Dermis microvascular lymphatic vessel endothelial cell (primary cell): ENCODE measurements around the gene ZNF524. TPM values are rescaled to one million over a fixed set of nuclear protein-coding genes. Genes with fewer than 3 reads are reported as not detected.
A peak's percentile ranks its signal among the peaks of the same experiment; 100 is the strongest.

Experiments used
- DNase-seq, 2 donors: peaks; one replicate each; pipeline versions ENCODE4 v3.0.0 to v3.0.0-alpha.2; 2010; ENCODE audit warnings: low read depth in 2 of 2
- total RNA-seq: library from RNA; depleted of rRNA; stranded (reverse); fragments of >200 nt; gene quantifications from 2 replicates; pipeline ENCODE4 v1.2.1, GENCODE V29; 2014

The ZNF524 gene
- total RNA-seq, 1 donor from 2014 or later = 6.9 TPM

DNA sequence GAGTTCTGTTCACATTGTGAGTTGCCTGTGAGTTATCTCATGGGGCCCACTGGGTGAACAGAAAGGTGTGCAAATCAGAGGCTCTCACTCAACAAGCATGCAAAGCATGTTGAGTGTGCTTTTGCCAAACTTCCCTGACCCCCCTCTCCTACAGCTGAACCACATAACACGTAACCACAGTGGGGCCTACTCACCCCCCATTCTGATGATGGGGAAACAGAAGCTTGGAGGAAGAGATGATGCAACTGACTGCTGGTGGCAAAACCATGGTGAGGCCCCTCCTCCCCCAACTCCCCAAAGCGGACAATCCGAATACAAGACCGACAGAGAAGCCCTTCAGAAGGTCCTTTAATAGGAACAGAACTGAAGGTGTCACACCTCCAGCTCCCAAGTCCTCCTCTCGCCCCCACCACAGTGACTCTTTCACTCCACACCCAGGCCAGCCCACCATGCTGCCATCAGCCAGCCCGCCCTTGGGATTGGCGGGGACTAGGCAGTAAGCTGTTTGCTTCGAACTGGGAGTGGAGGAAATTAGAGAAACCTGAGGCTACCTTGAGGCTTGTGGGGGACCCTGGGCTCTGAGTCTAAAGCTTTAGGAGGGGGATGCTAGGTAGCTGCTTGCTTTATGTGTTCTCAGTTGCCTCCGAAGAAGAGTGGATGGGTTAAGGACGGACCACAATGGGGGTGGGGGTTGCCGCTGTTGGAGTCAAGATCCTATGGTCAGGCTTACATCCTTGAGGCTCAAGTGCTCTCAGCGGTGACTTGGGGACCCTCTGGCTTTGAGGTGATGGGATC lies 20.5 kb downstream of the ZNF524 start:
- no peak for DNase-seq

DNA sequence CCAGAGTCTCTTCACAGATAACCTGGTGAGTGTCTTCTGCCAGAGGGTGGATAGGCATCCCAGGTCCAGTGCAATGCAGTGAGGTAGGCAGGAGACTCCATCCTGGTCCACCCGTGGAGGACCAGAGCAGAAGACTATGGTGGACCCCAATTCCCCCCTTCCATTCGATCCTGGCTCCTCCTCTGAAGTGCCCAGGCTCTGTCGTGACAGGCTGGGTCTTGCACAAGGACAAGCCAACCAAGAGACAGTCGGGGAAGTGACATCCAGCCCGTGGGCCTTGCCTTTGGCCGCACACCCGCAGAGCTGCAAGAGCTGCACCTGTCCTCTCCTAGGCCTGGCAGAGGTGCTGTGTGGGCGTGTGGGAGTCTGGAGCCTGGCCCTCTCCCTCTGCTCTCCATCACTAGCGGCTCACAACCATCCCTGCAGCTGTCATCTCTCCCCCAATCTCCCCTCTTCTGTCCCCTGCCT lies 21.2 kb downstream of the ZNF524 start:
- no peak for DNase-seq

DNA sequence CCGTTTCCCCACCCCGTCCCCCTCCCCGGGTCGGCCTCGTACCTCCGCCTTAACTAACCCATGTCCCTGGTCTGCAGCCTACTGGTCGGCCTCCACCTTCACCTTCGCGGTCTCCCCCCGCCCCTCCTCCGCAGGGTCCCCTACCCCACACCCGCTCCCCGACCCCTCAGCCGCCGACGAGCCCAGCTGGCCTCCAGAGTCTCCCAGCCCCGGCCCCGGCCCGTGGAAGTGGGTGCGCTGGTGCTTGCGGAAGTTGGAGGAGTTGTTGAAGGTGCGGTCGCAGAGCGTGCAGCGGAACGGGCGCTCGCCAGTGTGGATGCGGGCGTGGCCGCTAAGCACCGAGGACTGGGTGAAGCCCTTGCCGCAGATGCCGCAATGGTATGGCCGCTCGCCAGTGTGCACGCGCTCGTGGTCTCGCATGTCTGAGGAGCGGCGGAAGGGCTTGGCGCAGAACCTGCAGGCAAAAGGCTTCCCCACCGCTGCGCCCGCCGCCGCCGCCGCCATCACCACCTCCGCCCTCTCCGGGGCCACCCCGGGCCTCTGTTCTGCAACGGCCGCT lies 21.7 kb downstream of the ZNF524 start:
- DNase-seq = no peak

DNA sequence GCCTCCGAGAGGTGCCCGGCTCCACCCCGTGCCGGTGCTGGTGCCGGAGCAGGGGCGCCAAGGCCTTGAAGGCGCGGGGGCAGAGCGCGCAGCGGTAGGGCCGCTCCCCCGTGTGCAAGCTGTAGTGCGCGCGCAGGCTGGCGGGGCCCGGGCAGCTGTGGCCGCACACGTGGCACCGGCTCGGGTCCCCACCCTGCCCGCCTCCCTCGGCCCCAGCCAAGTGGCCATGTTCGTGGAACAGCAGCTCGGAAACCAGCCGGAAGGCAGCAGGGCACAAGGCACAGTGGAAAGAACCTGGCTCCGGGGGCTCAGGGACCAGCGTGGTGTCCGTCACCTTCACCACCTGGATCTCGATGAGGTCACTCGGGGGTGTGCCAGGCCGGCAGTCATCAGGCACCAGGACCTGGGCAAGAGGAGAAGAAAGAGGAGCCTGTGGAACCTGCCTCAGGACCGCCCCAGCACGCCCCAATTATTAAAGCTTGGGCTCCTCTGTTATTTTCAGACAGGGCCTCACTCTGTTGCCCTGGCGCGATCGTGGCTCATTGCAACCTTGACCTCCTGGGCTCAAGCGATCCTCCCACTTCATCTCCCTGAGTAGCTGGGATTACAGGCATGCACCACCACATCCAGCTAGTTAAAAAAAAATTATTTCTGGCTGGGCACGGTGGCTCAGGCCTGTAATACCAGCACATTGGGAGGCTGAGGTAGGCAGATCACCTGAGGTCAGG lies 22.3 kb downstream of the ZNF524 start:
- no peak for DNase-seq

DNA sequence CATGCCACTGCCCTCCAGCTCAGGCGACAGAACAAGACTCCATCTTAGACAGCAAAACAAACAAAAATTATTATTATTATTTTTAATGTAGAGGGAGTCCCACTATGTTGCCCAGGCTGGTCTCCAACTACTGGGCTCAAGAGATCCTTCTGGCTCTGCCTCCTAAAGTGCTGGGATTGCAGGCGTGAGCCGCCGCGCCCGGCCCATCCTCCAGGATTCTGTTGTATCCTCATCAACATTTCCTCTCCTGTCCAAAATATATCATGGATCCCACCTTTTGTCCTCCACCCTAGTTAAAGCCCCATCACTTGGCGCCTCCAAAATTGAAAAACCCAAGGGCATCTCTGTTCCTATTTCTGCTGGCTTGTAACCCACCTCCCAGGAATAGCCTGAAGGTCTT lies 23.0 kb downstream of the ZNF524 start:
- DNase-seq = no peak

DNA sequence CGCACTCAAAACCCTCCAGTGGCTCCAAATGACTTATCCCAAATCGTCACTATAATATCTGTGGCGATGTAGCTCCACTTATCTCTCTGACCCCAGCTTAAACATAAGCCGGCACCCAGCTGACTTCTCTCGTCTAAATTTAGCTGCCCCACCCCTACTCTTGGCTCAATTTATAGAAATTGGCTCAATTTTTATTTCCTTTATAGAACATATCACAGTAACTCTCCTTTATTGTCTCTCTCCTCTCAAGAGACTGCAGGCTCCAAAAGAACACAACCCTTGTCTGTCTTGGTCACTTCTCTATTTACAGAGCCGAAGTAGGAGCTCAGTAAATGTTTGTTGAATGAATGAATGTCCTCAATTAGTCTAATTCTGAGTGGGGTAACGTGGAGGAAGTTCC lies 23.5 kb downstream of the ZNF524 start:
- no peak for DNase-seq

DNA sequence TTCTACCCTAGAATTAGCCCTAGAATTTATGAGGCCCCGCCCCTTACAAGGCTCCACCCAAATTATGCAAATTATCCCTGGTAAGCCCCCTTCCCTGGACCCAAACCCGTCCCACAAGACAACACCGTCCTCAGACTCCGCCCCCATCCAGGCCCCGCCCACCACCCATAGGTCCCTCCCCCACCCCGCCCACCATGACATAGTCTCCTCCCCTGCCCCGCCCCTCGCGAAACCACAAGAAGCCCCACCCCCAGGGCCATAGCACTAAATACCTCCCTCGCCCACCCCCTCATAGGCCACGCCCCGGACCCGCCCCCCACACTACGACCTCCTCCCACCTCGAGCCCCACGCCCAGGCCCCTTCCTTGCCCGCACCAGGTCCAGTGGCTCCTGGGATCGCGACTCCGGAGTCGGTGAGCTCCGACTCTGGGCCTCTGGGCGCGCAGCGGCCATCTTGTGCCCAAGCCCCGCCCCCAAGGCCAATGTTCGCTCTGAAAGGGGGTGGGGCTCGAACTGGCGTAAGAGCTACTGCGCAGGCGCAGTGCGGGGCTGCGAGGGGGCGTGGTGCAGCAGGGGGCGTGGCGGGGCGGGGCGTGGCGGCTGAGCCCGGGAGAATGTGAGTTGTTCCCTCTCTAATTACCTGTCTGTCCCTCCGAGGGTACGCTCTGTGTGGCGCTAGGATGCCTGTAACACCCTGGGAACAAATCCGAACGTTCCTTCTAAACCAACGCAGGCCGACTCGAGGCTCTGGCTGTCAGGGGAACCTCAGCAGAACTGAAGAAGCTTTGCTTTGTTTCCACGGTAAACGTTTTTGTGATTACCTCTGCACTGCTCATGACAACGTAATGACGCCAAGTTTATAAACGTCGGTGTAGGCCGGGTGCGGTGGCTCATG lies 24.3 kb downstream of the ZNF524 start, which contains the start of gene ZNF784:
Gene ZNF784 (minus strand): TSS at position 458 of the 895 bp plus-strand sequence. CDS start 5 bp downstream, at position 453.
- DNase-seq = peak; percentile 84 to 92

DNA sequence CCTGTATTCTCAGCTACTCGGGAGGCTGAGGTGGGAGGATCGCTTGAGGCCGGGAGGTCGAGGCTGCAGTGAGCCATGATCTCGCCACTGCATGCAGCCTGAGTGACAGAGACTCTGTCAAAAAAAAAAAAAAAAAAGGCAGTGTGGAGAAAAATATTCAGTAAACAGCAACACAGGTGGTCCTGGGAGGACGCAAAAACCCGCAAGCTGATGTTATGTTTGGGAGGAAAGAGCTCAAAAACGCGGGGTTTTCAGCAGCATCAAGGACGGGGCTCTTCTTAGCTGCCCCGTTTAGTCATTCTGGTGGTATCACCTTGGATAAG lies 24.9 kb downstream of the ZNF524 start:
- DNase-seq = no peak

DNA sequence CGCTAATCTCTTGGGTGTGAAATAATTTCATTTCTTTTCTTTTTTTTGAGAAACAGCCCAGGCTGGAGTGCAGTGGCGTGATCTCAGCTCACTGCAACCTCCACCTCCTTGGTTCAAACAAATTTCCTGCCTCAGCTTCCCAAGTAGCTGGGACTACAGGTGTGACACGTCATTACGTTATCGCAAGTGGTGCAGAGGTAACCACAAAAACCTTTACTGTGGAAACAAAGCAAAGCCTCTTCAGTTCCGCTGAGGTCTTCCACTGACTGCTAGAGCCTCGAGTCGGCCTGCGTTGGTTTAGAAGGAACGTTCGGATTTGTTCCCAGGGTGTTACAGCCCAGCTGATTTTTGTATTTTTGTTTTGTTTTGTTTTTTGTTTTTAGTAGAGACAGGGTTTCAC lies 26.3 kb downstream of the ZNF524 start:
- no peak for DNase-seq

DNA sequence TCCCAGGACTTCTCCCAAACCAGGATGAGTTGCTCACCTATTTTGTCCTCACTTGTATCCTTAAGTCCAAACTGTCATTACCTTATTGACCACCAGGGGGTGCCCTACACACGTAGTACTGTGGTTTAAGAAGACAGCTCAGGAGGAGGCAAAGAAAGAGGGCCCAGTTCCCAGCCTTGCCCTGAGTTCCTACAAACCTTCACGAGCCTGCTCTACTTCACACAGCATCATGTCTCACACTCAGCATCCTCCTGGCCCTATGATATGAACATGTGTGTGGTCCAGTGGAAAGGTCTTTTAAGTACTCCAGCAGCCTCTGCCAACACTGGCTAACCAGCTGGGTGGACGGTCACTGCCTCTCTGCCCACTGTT lies 32.4 kb downstream of the ZNF524 start:
- peak; percentile 90 to 97 for DNase-seq

DNA sequence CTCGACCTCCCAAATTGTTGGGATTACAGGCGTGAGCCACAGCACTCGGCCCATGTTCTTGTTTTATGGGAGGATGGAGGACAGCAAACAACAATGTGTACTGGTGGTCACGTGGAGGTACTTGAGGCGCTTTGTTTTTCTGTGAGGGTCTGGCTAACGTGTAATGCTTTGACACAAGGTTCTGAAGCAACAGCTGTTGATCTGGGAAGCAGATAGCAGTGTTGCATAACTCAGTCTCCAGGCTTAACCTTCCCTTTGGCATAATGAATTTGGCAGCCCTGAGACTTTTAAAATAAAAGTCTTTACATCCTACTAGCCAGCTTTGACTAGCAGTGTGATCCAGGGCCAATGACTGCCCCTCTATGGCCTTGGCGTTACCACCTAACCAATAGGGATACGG lies 33.8 kb downstream of the ZNF524 start:
- no peak for DNase-seq

DNA sequence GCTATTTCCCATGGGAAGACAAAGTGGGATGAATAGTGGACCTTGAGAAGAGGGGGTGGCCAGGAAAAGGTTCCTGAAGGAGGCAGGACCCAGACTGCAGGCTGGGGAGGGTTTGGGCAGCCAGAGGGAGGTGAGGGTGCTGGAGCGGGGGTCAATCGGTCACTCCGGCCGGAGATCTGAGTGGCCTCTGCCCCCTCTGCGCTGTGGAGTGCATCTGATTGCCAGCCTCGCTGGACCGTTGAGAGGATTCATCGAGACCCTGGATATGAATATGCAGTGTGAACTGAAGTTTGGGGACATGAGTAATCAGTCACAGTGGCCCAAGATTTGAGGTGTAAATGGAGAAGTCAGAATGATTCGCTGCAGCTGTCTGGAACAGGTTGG lies 35.2 kb downstream of the ZNF524 start:
- DNase-seq = peak in 1 of 2 donors; percentile 10

DNA sequence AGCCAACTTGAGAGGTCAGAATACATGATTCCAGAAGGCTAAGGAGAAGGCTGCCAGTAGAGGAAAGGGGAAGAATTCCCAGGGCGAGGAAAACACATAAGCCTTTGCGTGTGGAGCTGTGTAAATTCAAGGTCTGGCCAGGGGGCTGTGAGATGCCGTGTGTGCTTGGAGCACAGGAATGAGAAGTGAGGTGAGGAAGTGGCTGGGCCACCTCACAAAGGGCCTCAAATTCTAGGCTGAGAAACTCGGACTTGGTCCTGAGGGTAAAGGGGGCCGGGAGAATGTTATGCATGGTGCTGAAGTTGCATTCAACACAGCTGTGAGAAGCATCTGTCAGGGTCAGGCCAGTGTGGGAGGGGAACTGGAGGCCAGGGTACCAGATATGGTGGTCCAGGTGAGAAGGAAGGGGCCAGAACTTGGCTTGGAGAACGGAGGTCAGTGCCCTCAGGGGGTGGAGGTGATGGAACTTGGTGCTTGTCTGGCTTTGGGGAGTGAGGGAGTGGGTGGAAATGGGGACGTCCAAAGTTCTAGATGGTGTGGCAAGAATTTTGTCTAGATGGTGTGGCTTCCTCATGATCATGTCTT lies 35.9 kb downstream of the ZNF524 start:
- no peak for DNase-seq

DNA sequence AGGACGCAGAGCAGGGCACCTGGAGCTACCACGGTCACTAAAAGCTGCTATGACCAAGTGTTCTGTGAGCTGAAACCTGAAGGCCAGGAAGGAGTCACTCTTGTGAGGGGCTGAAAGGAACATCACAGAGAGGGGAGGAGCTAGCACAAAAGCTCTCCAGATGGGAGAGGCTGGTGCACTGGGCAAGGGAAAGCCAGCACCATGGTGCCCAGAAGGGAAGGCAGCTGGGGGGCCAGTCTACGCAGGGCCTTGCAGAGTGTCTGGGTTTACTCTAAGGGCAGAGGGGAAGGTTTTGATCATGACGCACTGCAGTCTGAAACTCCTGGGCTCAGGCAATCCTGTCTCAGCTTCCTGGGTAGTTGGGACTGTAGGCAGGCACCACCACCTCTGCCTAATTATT lies 36.6 kb downstream of the ZNF524 start:
- no peak for DNase-seq

DNA sequence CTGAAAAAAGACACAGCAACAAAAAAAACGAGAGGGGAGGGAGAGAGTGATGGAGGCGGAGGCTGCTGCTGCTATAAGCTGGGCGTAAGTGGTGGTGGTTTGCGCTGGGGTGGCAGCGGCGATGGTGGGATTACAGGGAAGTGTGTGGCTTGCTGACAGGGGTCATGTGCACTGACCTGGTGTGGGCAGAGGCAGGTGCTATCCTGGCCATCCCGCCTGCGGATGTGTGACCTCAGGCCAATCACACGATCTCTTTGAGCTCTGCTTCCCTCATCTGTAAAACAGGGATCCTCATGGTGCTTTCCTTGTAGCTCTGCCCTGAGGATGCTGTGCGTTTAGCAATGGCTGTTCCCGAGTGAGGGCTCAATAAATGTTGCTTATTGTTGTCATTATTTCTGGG lies 37.4 kb downstream of the ZNF524 start:
- no peak for DNase-seq

DNA sequence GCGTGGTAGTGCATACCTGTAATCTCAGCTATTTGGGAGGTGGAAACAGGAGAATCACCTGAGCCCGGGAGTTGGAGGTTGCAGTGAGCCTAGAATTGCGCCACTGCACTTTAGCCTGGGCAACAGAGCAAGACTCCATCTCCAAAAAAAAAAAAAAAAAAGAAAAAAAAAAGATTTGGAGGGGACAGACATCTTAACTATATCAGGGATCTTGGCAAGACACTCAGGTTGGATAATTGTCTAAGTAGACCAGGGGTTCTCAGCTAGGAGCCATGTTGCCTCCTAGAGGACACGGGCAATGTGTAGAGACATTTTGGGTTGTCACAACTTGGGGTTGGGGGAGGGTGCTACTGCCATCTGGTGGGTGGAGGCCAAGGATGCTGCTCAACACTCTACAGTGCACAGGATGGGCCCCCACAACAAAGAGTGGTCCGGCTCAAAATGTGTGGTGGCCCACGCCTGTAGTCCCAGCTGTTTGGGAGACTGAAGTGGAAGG lies 38.8 kb downstream of the ZNF524 start:
- DNase-seq = peak in 1 of 2 donors; percentile 40

DNA sequence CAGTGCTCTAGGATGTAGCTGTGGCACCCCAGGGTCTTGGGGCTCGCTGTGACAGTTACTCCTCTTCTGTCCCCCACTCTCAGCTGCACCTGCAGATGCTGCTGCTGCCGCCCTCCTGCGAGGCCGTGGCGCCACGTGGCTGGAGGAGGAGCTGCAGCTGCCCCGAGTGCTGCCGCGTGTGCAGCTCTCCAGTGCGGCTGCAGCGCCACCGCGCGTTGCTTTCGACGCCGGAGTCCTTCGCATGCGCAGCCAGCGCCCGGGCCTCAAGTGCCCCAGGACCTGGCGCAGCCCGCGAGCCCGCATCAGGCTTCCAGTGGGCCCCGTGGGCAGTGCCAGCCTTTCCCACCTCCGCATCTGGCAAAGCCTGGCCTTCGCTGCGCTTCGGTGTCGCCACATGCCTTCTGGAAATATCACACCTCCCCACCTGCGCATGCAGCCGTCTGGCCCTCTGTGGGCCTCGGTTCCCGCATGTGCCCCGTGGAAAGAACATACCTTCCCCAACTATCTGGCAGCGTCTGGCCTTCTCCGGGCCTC lies 40.0 kb downstream of the ZNF524 start:
- peak; percentile 60 to 84 for DNase-seq

DNA sequence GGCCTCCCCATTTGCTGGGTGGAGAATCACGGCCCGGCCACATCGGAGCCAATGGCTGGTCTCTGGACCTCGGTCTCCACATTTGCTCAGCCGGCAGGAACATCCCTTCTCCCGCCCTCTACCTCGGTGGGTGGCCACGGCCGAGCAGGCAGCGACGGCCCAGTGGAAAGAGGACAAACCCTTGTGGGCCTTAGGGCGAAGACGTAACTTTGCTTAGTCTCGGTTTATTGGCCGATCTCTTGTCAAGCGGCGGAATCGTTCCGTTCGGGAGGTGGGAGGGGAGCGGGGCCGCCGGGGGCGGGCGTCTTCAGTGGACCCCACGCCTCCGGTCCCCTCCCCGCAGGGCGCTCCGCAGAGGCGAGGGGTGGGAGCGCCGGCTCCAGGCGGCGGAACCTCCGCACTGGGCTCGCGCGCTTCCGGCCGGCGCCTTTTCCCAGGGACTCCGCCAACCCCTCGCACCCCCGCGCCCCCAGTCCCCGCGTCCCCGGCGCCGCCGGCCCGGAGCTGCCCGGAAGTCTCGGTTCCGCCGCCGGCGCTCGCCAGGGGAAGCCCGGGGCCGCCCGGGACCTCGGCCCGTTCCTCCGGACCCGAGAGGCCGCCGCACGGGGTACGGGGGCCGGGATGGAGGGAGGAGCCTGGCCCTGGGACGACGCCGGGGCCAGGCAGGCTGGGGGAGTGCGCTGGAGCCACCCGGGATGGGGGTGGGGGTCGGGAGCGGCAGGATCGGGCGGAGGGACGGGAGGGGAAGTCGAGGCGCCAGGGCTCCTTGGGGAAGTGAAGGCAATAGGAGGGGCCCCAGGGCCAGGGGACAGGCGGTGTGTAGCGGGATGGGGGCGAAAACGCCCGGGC lies 40.7 kb downstream of the ZNF524 start, which contains the start of gene ZNF580:
Gene ZNF580 (plus strand): TSS at position 426 of the 849 bp plus-strand sequence. CDS start 1,507 bp downstream, outside the sequence.
- peak in 1 of 2 donors; percentile 78 for DNase-seq

DNA sequence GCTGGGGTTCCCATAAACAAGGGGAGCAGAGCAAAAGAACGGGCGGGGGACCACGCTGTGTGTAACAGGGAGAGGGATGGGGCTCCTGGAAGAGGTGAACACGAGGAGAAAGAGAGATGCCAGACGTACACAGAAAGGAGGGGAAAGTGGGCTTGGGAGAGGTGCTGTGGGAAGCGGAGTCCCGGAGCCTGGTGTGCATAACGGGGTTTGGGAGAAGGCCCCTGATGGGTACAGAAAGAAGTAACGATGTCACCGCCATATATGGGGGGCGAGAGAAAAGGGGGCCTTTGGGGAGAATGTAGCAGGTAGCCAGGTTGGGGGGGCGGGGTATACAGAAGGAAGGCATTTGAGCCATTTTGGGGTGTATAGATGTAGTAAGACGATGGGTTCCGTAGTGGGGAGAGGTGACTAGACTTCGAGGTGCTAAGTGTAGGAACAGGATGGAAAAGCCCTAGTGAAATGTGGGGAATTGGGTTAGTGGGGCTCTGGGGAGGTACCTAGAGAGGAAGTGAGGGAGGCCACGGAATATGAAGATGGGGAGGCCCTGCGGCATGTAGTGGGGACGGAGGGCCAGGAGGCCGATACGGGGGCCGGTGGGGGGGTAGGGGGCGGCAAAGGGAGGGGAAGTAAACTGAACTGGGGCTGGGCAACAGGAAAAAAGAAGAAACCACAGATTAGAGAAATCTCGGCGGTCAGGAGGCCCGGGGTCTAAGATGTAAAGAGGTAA lies 41.5 kb downstream of the ZNF524 start:
- DNase-seq = peak in 1 of 2 donors; percentile 24
